AG10803 (cell line): ENCODE results near the gene TIMM29.

Experiments used
- DNase-seq: peaks from one replicate; pipeline ENCODE4 v3.0.0; 2010; ENCODE audit warnings: low read depth
- H3K4me3 ChIP-seq: 2 replicates; pipeline ENCODE4 v1.5.1; 2011; ENCODE audit warnings: mild to moderate bottlenecking, low read length, control low read depth
- CTCF ChIP-seq: conservative IDR thresholded peaks from 2 replicates; pipeline ENCODE4 v1.5.1; 2011; ENCODE audit warnings: mild to moderate bottlenecking, low read length, control low read depth, inconsistent platforms

Gene TIMM29

GRCh38 chr19:10976131-10976892 lies 47.7 kb downstream of the TIMM29 start:
- no peak for TF ChIP-seq CTCF
- DNase-seq: no peak
- H3K4me3 ChIP-seq: no peak overlapping the region

GRCh38 chr19:10977742-10978092 lies 49.1 kb downstream of the TIMM29 start:
- no peak overlapping the region for H3K4me3 ChIP-seq
- no peak for DNase-seq
- TF ChIP-seq CTCF: no peak
